Gastroesophageal sphincter (tissue), 3 donors: ENCODE data around the gene CISD3.

ENCODE experiments used
- EP300 ChIP-seq: sonication (generic); formaldehyde crosslinking; IDR thresholded peaks from one replicate; pipeline ENCODE4 v1.6.1; 2017; ENCODE audit warnings: antibody characterized with exemption, mild to moderate bottlenecking
- POLR2A ChIP-seq, 2 donors: fragments of 450-650 bp; IDR thresholded peaks; one replicate each; pipeline ENCODE4 v1.6.1; 2017; ENCODE audit warnings: antibody characterized with exemption in 2 of 2, mild to moderate bottlenecking in 2 of 2, moderate library complexity in 1 of 2
- TF ChIP-seq, protein P1 (sequence below), 4 experiments: fragments of 200-600 bp in 2 of 4; fragments of 450-650 bp in 2 of 4; sonication (generic) in 1 of 4; IDR thresholded peaks; one replicate each; pipeline ENCODE4 v1.5.1; 2017 to 2019; ENCODE audit warnings: antibody characterized with exemption in 4 of 4, mild to moderate bottlenecking in 2 of 4, moderate library complexity in 2 of 4

DNA sequence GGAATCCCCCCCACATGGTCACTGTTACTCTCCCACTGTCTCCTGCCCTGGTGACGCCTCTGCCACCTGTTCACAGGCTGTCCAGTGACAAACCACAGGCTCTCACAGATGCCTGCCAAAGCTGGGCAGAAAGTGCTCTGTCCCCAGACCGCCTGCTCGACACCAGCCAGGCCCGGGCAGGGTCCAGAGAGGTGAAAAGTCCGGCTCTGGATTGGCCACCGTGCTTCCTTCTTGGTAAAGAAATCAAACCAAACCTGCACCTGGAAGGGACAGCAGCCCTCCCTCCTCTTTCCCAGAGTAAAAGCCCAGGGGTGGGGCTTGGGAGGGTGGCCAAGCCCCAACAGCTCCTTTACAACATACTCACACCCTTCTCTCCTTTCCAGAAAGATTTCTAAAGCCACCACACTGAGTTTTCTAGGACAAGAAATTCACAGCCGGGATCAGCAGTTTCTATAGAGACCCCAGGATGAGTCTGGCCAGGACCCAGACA, 11.8 kb downstream of the CISD3 start:
- TF ChIP-seq, protein P1, sequence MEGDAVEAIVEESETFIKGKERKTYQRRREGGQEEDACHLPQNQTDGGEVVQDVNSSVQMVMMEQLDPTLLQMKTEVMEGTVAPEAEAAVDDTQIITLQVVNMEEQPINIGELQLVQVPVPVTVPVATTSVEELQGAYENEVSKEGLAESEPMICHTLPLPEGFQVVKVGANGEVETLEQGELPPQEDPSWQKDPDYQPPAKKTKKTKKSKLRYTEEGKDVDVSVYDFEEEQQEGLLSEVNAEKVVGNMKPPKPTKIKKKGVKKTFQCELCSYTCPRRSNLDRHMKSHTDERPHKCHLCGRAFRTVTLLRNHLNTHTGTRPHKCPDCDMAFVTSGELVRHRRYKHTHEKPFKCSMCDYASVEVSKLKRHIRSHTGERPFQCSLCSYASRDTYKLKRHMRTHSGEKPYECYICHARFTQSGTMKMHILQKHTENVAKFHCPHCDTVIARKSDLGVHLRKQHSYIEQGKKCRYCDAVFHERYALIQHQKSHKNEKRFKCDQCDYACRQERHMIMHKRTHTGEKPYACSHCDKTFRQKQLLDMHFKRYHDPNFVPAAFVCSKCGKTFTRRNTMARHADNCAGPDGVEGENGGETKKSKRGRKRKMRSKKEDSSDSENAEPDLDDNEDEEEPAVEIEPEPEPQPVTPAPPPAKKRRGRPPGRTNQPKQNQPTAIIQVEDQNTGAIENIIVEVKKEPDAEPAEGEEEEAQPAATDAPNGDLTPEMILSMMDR (IDR thresholded peaks at IDR 0.05) = no peak
- TF ChIP-seq EP300 (no peak), POLR2A (IDR thresholded peaks at IDR 0.05) (no peak)
